H1 (cell line): Measurements from ENCODE around the gene SCART1. TPM values are rescaled to one million over a fixed set of nuclear protein-coding genes. Genes with fewer than 3 reads are reported as not detected.

Experiments used
- CBX5 ChIP-seq: fragments of 300-800, 300-1000 bp; sonication (generic); IDR thresholded peaks from 2 replicates; pipeline ENCODE4 v1.7.1; 2016; ENCODE audit warnings: antibody characterized with exemption, low read length, low read depth
- FOSL1 ChIP-seq: IDR thresholded peaks from 2 replicates; pipeline ENCODE4 v1.6.1; 2011; ENCODE audit warnings: mild to moderate bottlenecking, low read depth, low read length, moderate library complexity; ENCODE audit not compliant: insufficient read depth
- JUN ChIP-seq: IDR thresholded peaks from 2 replicates; pipeline ENCODE4 v1.6.1; 2011; ENCODE audit warnings: low read depth, mild to moderate bottlenecking, improper control_type of control experiment, low read length
- NANOG ChIP-seq: IDR thresholded peaks from 2 replicates; pipeline ENCODE4 v1.6.1; 2011; ENCODE audit warnings: low read length, low read depth, mild to moderate bottlenecking, inconsistent platforms; ENCODE audit not compliant: insufficient read depth, poor library complexity, severe bottlenecking
- POLR2A ChIP-seq, 2 experiments: IDR thresholded peaks; 1 replicate in 1 of 2; 2 replicates in 1 of 2; pipeline ENCODE4 v1.6.1; 2011; ENCODE audit warnings: low read depth in 2 of 2, low read length in 2 of 2, mild to moderate bottlenecking in 2 of 2; ENCODE audit errors: control extremely low read depth in 1 of 2
- RAD21 ChIP-seq, 2 experiments: IDR thresholded peaks in 1 of 2; conservative IDR thresholded peaks in 1 of 2; 2 replicates each; pipeline ENCODE4 v1.6.1; 2011; ENCODE audit warnings: low read depth in 2 of 2, low read length in 2 of 2, improper control_type of control experiment in 1 of 2, inconsistent platforms in 1 of 2, mild to moderate bottlenecking in 1 of 2, moderate library complexity in 1 of 2
- polyA plus RNA-seq, 7 experiments: library from polyadenylated mRNA; depleted of rRNA in 3 of 7; stranded (reverse) in 5 of 7; unstranded in 2 of 7; fragments of >200 nt in 5 of 7; fragments of 200-250 nt in 2 of 7; gene quantifications; 1 replicate in 5 of 7; 2 replicates in 1 of 7; 4 replicates in 1 of 7; pipeline versions ENCODE4 v1.2.1 to v1.2.3, GENCODE V29; 2011 to 2013; ENCODE audit warnings: missing spikeins in 2 of 7, mixed read lengths in 2 of 7
- total RNA-seq: library from RNA; stranded (reverse); fragmentation: NEBNext Ultra II Directional; extraction: Animal tissue kit (Norgen Biotek cat#: 25700); gene quantifications from 2 replicates; pipeline ENCODE4 v1.2.1, GENCODE V29; 2021

Gene SCART1
- total and polyA plus RNA-seq, 2 of the 8 experiments (the other 6 are each of a cell fraction or from before 2014, with no cell fraction given) = 0.14 to 0.19 TPM

GRCh38 chr10:133458710-133459453, 5.1 kb downstream of the SCART1 start (continued):
- TF ChIP-seq CBX5 (no peak), JUN (no peak), FOSL1 (no peak), RAD21 (IDR thresholded peaks at IDR 0.05 in 1 of 2, conservative IDR thresholded peaks at IDR 0.05 in 1 of 2; ENCODE audit: low read depth in 2 of 2, low read length in 2 of 2) (no peak), POLR2A (IDR thresholded peaks at IDR 0.05; ENCODE audit: control extremely low read depth in 1 of 2, low read depth in 2 of 2, low read length in 2 of 2) (no peak), NANOG (no peak)
